HG03103 (cell line): Measurements from ENCODE around the gene ZNF611.
A peak's percentile ranks its signal among the peaks of the same experiment; 100 is the strongest.
"Not testable (repeated sequence)": the region's sequence is repeated elsewhere in the genome, so short reads cannot be mapped to it uniquely, and the experiment has no call there.

ENCODE experiments used
- ATAC-seq: cut with Tn5 transposase; IDR thresholded peaks from one replicate; pipeline ENCODE4 v1.9.1; 2021; ENCODE audit warnings: low read depth; ENCODE audit not compliant: unreplicated experiment

The ZNF611 gene

GRCh38 chr19:52720541-52720940 lies 14.3 kb downstream of the ZNF611 start:
- not testable (repeated sequence) for ATAC-seq

- ATAC-seq: no peak
Observed at GRCh38 chr19:52716522-52716921, 18.3 kb downstream of the ZNF611 start.

DNA sequence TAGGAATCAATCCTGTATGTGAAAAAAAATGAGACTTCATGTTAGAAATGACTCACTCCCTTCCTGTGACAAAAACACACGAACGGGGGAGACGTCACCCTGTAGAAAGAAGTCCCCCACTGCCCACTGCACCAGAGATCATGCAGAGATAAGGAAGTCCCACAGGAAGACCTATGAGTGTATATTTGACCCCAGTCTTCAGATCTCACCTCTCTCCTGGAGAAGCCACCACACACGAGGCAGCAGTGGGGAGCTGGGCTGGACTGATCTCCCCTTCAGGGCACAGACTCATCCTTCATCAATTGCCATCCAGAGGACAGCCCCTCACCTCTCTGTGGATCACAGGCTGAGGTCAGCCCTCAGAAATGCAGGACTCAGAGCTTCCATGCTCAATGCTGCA lies 18.9 kb downstream of the ZNF611 start:
- not testable (repeated sequence) for ATAC-seq

DNA sequence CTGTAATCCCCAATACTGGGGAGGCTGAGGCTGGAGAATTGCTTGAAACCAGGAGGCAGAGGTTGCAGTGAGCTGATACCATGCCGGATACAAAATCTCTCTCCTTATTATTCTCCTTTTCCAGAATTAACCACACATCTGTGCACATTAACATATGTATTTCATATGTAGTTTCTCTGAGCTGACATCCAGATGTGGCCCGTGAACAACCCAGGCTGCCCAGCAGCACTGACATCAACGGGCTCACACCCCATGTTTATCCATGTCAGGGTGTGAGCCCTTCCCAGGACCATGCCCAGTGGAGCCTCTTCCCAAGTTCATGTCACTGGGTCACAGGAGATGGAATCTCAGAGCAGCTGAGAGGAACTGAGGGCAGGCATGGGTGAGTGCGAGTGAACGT lies 19.5 kb downstream of the ZNF611 start:
- ATAC-seq: not testable (repeated sequence)

GRCh38 chr19:52713051-52713450 lies 21.8 kb downstream of the ZNF611 start:
- ATAC-seq: not testable (repeated sequence)

- not testable (repeated sequence) for ATAC-seq
Observed at GRCh38 chr19:52711661-52712060, 23.2 kb downstream of the ZNF611 start.

DNA sequence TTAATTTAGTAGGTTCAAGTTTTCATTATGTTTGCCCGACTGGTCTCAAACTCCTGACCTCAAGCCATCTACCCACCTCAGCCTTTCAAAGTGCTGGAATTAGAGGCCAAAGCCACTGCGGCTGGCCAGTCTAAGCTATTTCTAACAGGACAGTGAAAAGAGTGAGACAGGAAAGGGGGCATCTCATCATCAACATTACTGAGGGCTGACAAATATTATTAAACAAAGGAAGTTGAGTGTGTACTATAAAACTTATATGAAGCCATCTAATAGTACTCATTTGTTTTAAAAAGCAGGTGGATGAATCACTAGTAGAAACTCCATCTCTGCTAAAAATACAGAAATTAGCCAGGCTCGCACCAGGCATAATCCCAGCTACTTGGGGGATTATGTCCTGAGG lies 24.3 kb downstream of the ZNF611 start:
- ATAC-seq: no peak

DNA sequence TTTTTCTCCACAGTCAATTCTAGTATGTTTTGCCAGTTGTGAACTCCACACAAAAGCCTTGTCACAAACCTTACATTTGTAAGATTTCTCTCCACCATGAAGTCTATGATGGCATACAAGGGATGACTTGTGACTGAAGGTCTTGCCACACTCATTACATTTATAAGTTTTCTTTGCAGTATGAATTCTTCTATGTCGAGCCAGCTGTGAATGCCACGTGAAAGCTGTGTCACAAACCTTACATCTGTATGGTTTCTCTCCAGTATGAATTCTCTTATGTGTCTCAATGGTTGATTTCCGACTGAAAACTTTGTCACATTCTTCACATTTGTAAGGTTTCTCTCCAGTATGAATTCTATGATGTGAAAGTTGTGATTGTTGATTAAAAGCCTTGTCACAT lies 29.2 kb downstream of the ZNF611 start:
- ATAC-seq: not testable (repeated sequence)

- ATAC-seq: no peak
Observed at GRCh38 chr19:52703917-52704316, 30.9 kb downstream of the ZNF611 start.

GRCh38 chr19:52700673-52701072 lies 34.2 kb downstream of the ZNF611 start:
- ATAC-seq: no peak

- not testable (repeated sequence) for ATAC-seq
Observed at GRCh38 chr19:52699555-52699954, 35.3 kb downstream of the ZNF611 start.

DNA sequence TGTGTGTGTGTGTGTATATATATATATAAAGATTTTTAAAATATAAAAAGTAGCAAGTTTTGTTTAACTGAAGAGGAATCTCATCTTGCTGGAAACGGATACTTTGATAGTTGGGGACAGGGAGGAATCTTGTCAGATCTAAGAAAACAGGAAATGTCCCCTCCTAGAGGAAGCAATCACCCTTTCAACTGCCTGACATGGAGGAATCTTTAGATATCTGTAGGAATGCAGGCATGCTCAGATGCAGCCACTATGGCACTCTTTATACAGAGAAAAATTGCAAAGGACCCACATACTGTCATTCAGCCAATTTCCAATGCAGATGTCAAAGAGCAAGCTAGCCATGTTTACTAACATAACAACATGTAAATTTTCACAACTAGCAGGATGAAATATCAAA lies 38.8 kb downstream of the ZNF611 start:
- ATAC-seq: no peak

DNA sequence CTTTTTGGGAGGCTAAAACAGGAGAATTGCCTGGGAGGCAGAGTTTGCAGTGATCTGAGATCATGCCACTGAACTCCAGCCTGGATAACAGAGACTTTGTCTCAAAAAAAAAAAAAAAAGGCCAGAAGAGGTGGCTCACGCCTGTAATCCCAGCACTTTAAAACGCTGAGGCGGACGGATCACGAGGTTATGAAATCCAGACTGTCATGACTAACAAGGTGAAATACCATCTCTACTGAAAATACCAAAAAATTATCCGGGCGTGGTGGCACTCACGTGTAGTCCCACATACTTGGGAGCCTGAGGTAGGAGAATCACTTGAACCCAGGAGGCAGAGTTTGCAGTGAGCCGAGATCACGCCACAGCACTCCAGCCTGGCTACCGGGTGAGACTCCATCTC lies 39.9 kb downstream of the ZNF611 start:
- ATAC-seq: no peak

- ATAC-seq: not testable (repeated sequence)
Observed at GRCh38 chr19:52694281-52694680, 40.6 kb downstream of the ZNF611 start.

DNA sequence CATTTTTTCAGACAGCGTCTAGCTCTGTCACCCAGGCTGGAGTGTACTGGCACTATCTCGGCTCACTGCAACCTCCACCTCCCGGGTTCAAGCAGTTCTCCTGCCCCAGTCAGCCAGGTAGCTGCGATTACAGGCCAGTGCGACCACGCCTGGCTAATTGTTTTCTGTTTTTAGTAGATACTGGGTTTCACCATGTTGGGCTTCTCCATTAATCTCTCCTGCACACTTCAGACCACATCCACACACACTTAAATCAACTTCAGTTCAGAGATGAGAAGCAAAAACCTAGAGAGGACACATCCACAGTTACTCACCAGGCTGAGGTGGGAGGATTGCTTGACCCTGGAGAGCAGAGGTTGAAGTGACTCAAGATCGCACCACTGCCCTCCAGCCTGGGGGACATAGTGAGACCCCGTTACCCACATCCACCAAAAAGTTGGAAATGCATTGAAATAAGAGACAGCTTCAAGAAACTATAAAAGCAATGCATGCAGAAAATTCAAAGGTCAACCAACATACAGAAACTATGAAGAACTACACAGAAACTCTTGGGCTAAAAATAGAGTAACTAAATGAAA lies 42.3 kb downstream of the ZNF611 start:
- no peak for ATAC-seq

GRCh38 chr19:52691737-52692136 lies 43.1 kb downstream of the ZNF611 start:
- no peak for ATAC-seq

DNA sequence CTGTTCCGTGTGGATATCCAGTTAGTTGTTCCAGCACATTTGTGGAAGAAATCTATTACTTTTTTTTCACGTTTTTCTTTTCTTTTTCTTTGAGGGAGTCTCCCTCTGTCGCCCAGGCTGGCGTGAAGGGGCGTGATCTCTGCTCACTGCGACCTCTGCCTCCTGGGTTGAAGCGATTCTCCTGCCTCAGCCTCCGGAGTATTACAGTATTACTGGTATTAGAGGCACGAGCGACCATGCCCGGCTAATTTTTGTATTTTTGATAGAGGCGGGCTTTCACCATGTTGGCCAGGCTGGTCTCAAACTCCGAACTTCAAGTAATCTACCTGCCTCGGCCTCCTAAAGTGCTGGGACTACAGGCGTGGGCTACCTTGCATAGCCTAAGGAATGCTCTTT lies 43.6 kb downstream of the ZNF611 start:
- no peak for ATAC-seq

GRCh38 chr19:52690369-52691214 lies 44.3 kb downstream of the ZNF611 start:
- ATAC-seq: peak; percentile 82

DNA sequence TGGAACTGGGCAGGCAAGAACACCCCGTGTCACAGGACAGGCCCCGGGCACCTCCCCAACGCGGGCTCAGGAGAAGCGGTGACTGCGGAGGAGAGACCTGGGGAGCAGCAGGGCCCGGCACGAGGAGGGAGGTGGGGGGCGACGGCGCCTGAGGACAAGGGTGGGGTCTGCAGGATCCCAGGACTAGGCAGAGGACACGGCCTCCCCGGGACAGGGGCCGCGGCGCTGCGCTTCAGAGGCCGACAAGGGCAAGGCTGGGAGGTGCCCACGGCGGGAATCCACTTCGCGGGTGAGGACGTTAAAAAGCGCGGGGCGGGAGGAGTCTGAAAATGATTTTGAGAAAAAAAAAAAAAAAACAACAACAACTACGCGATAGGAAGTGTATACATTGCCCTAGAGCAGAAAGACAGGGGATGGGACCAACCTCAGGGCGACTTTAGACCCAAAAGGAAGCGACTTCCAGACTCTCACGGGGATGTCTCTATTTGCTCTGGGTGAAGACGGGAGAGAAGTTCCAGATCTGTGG lies 44.9 kb downstream of the ZNF611 start:
- peak; percentile 24 for ATAC-seq

DNA sequence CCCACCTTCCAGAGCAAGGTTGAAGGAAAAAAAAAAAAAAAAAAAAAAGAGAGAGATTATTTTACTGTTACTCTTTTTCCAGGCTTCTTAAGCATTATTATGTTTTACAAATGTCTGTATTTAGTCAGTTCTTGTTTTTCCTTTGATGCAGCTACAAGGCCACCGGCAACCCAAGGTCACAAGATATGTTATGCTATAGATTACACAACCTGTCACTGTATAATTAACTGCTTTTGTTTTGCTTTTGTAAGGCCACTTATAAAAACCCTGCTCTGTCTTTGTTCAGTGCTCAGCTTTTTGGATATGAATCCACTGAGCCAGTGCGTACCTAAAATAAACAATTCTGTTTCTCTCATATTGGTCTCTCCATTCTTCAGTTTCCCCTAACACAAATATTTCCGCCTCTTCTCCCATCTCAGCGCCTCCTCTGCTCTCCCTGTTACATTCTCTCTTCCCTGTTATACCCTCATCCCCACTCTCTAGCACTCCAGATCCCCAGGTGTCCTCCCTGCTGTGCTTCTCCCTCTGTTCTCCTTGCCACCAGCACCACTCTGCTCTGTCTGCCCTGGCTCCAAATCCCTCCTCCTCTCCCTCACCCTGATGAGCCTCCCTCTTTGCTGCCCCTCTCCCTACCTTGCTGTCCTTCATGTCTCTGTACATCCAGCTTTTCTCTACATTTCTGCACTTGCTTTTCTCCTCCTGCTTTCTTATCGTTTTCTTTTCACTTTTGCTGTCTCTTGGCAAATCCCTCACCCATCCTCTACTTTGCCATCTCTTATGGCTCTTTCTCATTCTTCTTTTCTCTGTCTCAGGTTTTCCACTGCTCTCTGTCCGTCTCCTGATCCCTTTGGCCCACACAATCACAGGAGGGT lies 45.7 kb downstream of the ZNF611 start:
- ATAC-seq: not testable (repeated sequence)

- ATAC-seq: no peak
Observed at GRCh38 chr19:52688335-52688734, 46.5 kb downstream of the ZNF611 start.
